Neuronal stem cell (in vitro differentiated cells): ENCODE results near the gene GFI1.

Experiments used
- DNase-seq: peaks from one replicate; pipeline ENCODE4 v3.0.0-alpha.2; 2013; ENCODE audit warnings: low spot score
- H2AFZ ChIP-seq: one replicate; pipeline ENCODE4 v1.6.1; 2013; ENCODE audit warnings: mild to moderate bottlenecking, low read length, inconsistent platforms
- H2AK5ac ChIP-seq: 2 replicates; pipeline ENCODE4 v1.6.1; 2013; ENCODE audit warnings: low read depth, mild to moderate bottlenecking, inconsistent platforms, low read length, moderate library complexity, mixed read lengths
- H2BK120ac ChIP-seq: 2 replicates; pipeline ENCODE4 v1.6.1; 2013; ENCODE audit warnings: low read depth, mild to moderate bottlenecking, inconsistent platforms, low read length, moderate library complexity, mixed read lengths
- H2BK12ac ChIP-seq: one replicate; pipeline ENCODE4 v1.6.1; 2013; ENCODE audit warnings: low read length, inconsistent platforms
- H2BK15ac ChIP-seq: 2 replicates; pipeline ENCODE4 v1.6.1; 2013; ENCODE audit warnings: mild to moderate bottlenecking, low read length, inconsistent platforms, mixed read lengths
- H2BK5ac ChIP-seq: one replicate; pipeline ENCODE4 v1.6.1; 2013; ENCODE audit warnings: inconsistent platforms, mild to moderate bottlenecking, low read length, moderate library complexity
- H3K14ac ChIP-seq: one replicate; pipeline ENCODE4 v1.6.1; 2013; ENCODE audit warnings: low read length, inconsistent platforms
- H3K18ac ChIP-seq: 2 replicates; pipeline ENCODE4 v1.6.1; 2013; ENCODE audit warnings: low read length, inconsistent platforms
- H3K23ac ChIP-seq: 2 replicates; pipeline ENCODE4 v1.6.1; 2013; ENCODE audit warnings: low read depth, mild to moderate bottlenecking, mixed read lengths, low read length, inconsistent platforms; ENCODE audit not compliant: poor library complexity
- H3K27ac ChIP-seq: replicated peaks from 3 replicates; pipeline ENCODE4 v1.5.1; 2013; ENCODE audit warnings: low read length, inconsistent platforms
- H3K27me3 ChIP-seq, 3 experiments: 2 replicates each; pipeline ENCODE4 v1.6.1; 2013; ENCODE audit warnings: low read length in 3 of 3, mild to moderate bottlenecking in 2 of 3, inconsistent platforms in 1 of 3, low read depth in 1 of 3, mixed read lengths in 1 of 3, moderate library complexity in 1 of 3; ENCODE audit not compliant: control insufficient read depth in 3 of 3, insufficient read depth in 3 of 3
- H3K36me3 ChIP-seq, 2 donors: replicated peaks in 1 of 2; 2 replicates each; pipeline ENCODE4 v1.6.1; 2013; ENCODE audit warnings: low read length in 2 of 2; ENCODE audit not compliant: control insufficient read depth in 2 of 2, insufficient read depth in 2 of 2
- H3K4ac ChIP-seq: 2 replicates; pipeline ENCODE4 v1.6.1; 2013; ENCODE audit warnings: inconsistent platforms, mild to moderate bottlenecking, low read length, moderate library complexity
- H3K4me1 ChIP-seq, 2 donors: 1 replicate in 1 of 2; 2 replicates in 1 of 2; pipeline ENCODE4 v1.6.1; 2013; ENCODE audit warnings: low read length in 2 of 2, low read depth in 1 of 2; ENCODE audit not compliant: control insufficient read depth in 2 of 2, insufficient read depth in 1 of 2
- H3K4me2 ChIP-seq: one replicate; pipeline ENCODE4 v1.6.1; 2013; ENCODE audit warnings: mild to moderate bottlenecking, low read length, inconsistent platforms; ENCODE audit not compliant: insufficient read depth, poor library complexity, severe bottlenecking
- H3K4me3 ChIP-seq, 2 donors: 2 replicates each; pipeline ENCODE4 v1.5.1; 2013; ENCODE audit warnings: low read length in 2 of 2, mild to moderate bottlenecking in 2 of 2, inconsistent platforms in 1 of 2, moderate library complexity in 1 of 2
- H3K79me1 ChIP-seq: one replicate; pipeline ENCODE4 v1.6.1; 2013; ENCODE audit warnings: low read depth, mild to moderate bottlenecking, inconsistent platforms, low read length, moderate library complexity
- H3K9ac ChIP-seq: one replicate; pipeline ENCODE4 v1.6.1; 2013; ENCODE audit warnings: mild to moderate bottlenecking, low read depth, low read length, inconsistent platforms; ENCODE audit not compliant: poor library complexity
- H3K9me3 ChIP-seq, 2 donors: replicated peaks in 1 of 2; 2 replicates each; pipeline versions ENCODE3 to v1.6.1; 2013; ENCODE audit warnings: low read length in 2 of 2, mild to moderate bottlenecking in 2 of 2, inconsistent platforms in 1 of 2, low read depth in 1 of 2, mixed read lengths in 1 of 2, moderate library complexity in 1 of 2; ENCODE audit not compliant: control insufficient read depth in 2 of 2, insufficient read depth in 1 of 2
- H4K8ac ChIP-seq: one replicate; pipeline ENCODE4 v1.6.1; 2013; ENCODE audit warnings: low read depth, mild to moderate bottlenecking, inconsistent platforms, low read length, moderate library complexity
- H4K91ac ChIP-seq: one replicate; pipeline ENCODE4 v1.6.1; 2013; ENCODE audit warnings: low read length, low read depth, mild to moderate bottlenecking, inconsistent platforms; ENCODE audit not compliant: poor library complexity
- WGBS, 2 donors: extraction: QIAGEN DNeasy Blood & Tissue Kit; methylation state at CpG; one replicate each; pipeline ENCODE4 v1.1.7; 2013; ENCODE audit warnings: missing lambda C conversion rate in 2 of 2, mixed read lengths in 1 of 2; ENCODE audit not compliant: insufficient read length in 2 of 2, insufficient replicate concordance in 1 of 2; ENCODE audit errors: extremely low coverage in 2 of 2; 5-methylcytosine and 5-hydroxymethylcytosine counted together

The GFI1 gene

GRCh38 chr1:92511541-92511940, 24.8 kb upstream of the GFI1 start:
- Histone ChIP-seq H3K27me3 (no peaks in the 10 kb centered on the region), H3K9ac (no peak overlapping the region), H3K4ac (no peak overlapping the region), H2BK5ac (no peak overlapping the region), H3K14ac (no peak overlapping the region), H2AFZ (no peak overlapping the region), H3K4me1 (no peaks in the 10 kb centered on the region), H2AK5ac (no peak overlapping the region), H4K91ac (no peak overlapping the region), H3K18ac (no peak overlapping the region), H3K36me3 (no peaks in the 10 kb centered on the region), H3K9me3 (no peaks in the 10 kb centered on the region), H2BK12ac (no peak overlapping the region), H3K4me3 (no peak overlapping the region), H3K27ac (no peak overlapping the region), H3K23ac (no peak overlapping the region), H3K79me1 (no peaks in the 10 kb centered on the region), H2BK15ac (no peak overlapping the region), H3K4me2 (no peak overlapping the region), H2BK120ac (no peak overlapping the region), H4K8ac (no peak overlapping the region)
- DNase-seq, result no peak
- WGBS, 2 donors, result no CpG with 5 or more reads among the region's 4 CpGs

- Histone ChIP-seq H3K18ac (no peak overlapping the region), H3K23ac (no peak overlapping the region), H3K79me1 (no peaks in the 10 kb centered on the region), H2BK15ac (no peak overlapping the region), H3K14ac (no peak overlapping the region), H3K27me3 (no peaks in the 10 kb centered on the region), H2BK120ac (no peak overlapping the region), H3K4ac (no peak overlapping the region), H3K9me3 (no peaks in the 10 kb centered on the region), H2AFZ (no peak overlapping the region), H4K91ac (no peak overlapping the region), H3K4me2 (no peak overlapping the region), H2BK5ac (no peak overlapping the region), H2AK5ac (no peak overlapping the region), H3K9ac (no peak overlapping the region), H2BK12ac (no peak overlapping the region), H3K4me1 (no peaks in the 10 kb centered on the region), H3K36me3 (no peaks in the 10 kb centered on the region), H3K4me3 (no peak overlapping the region), H4K8ac (no peak overlapping the region), H3K27ac (no peak overlapping the region)
- DNase-seq, result no peak
- WGBS, 2 donors, result no CpG with 5 or more reads among the region's 1 CpG
Measured at GRCh38 chr1:92509619-92510018, 22.9 kb upstream of the GFI1 start.

- no peak overlapping the region for H4K8ac ChIP-seq
- no peak overlapping the region for H3K4ac ChIP-seq
- H3K4me2 ChIP-seq, result no peak overlapping the region
Measured at GRCh38 chr1:92505015-92505692, 18.4 kb upstream of the GFI1 start.

GRCh38 chr1:92504291-92505014, 17.7 kb upstream of the GFI1 start:
- WGBS, 2 donors, result no CpG with 5 or more reads among the region's 8 CpGs
- no peak overlapping the region for H2BK12ac ChIP-seq
- H2BK5ac ChIP-seq, result no peak overlapping the region
- H3K4me2 ChIP-seq, result no peak overlapping the region
- no peak for DNase-seq
- no peak overlapping the region for H4K91ac ChIP-seq
- no peaks in the 10 kb centered on the region for H3K27me3 ChIP-seq
- H2AK5ac ChIP-seq, result no peak overlapping the region
- H3K18ac ChIP-seq, result no peak overlapping the region
- no peak overlapping the region for H3K4me3 ChIP-seq
- H4K8ac ChIP-seq, result no peak overlapping the region
- no peak overlapping the region for H2BK120ac ChIP-seq
- H3K79me1 ChIP-seq, result no peaks in the 10 kb centered on the region
- H3K23ac ChIP-seq, result no peak overlapping the region
- no peaks in the 10 kb centered on the region for H3K36me3 ChIP-seq
- H3K9me3 ChIP-seq, result no peaks in the 10 kb centered on the region
- no peak overlapping the region for H2BK15ac ChIP-seq
- no peaks in the 10 kb centered on the region for H3K4me1 ChIP-seq
- no peak overlapping the region for H2AFZ ChIP-seq
- H3K9ac ChIP-seq, result no peak overlapping the region
- no peak overlapping the region for H3K14ac ChIP-seq
- H3K4ac ChIP-seq, result no peak overlapping the region
- no peak overlapping the region for H3K27ac ChIP-seq

More at GRCh38 chr1:92505015-92505692, 18.4 kb upstream of the GFI1 start:
- Histone ChIP-seq H3K27ac (no peak overlapping the region), H2BK15ac (no peak overlapping the region), H2BK120ac (no peak overlapping the region), H3K9ac (no peak overlapping the region), H3K4me3 (no peak overlapping the region), H2BK5ac (no peak overlapping the region), H3K36me3 (no peaks in the 10 kb centered on the region), H3K4me1 (no peaks in the 10 kb centered on the region), H3K79me1 (no peaks in the 10 kb centered on the region), H3K23ac (no peak overlapping the region), H2AK5ac (no peak overlapping the region), H3K27me3 (no peaks in the 10 kb centered on the region), H3K18ac (no peak overlapping the region), H3K9me3 (no peaks in the 10 kb centered on the region), H3K14ac (no peak overlapping the region), H2BK12ac (no peak overlapping the region), H2AFZ (no peak overlapping the region), H4K91ac (no peak overlapping the region)
- WGBS, 2 donors, result no CpG with 5 or more reads among the region's 6 CpGs
- no peak for DNase-seq
